Hepatocyte (in vitro differentiated cells): ENCODE measurements around the gene RNF41. TPM values are rescaled to one million over a fixed set of nuclear protein-coding genes. Genes with fewer than 3 reads are reported as not detected.

Experiments used
- DNase-seq: peaks from one replicate; pipeline ENCODE4 v3.0.0-alpha.2; 2016; ENCODE audit warnings: low spot score
- H2AFZ ChIP-seq: fragments of 200-600 bp; sonication (generic); 2 replicates; pipeline ENCODE4 v1.6.0; 2016; ENCODE audit warnings: antibody characterized with exemption, mild to moderate bottlenecking
- H3K27ac ChIP-seq: fragments of 200-600 bp; sonication (generic); 2 replicates; pipeline ENCODE4 v1.5.1; 2016; ENCODE audit warnings: mild to moderate bottlenecking
- H3K27me3 ChIP-seq: fragments of 200-600 bp; sonication (generic); 2 replicates; pipeline ENCODE4 v1.6.1; 2016
- H3K36me3 ChIP-seq: fragments of 200-600 bp; sonication (generic); replicated peaks from 2 replicates; pipeline ENCODE4 v1.5.1; 2016; ENCODE audit warnings: low read depth; ENCODE audit not compliant: insufficient read depth
- H3K4me1 ChIP-seq: fragments of 200-600 bp; sonication (generic); 2 replicates; pipeline ENCODE4 v1.5.1; 2016; ENCODE audit warnings: mild to moderate bottlenecking, moderate library complexity; ENCODE audit not compliant: insufficient read depth
- H3K4me2 ChIP-seq: fragments of 200-600 bp; sonication (generic); 2 replicates; pipeline ENCODE4 v1.6.0; 2016
- H3K4me3 ChIP-seq: fragments of 200-600 bp; sonication (generic); 2 replicates; pipeline ENCODE4 v1.5.1; 2016; ENCODE audit warnings: mild to moderate bottlenecking
- H3K79me2 ChIP-seq: fragments of 200-600 bp; sonication (generic); 2 replicates; pipeline ENCODE4 v1.6.0; 2017; ENCODE audit warnings: mild to moderate bottlenecking
- H3K9me2 ChIP-seq: fragments of 200-600 bp; sonication (generic); replicated peaks from 2 replicates; pipeline ENCODE4 v1.6.0; 2017; ENCODE audit warnings: mild to moderate bottlenecking; ENCODE audit not compliant: insufficient read depth
- H3K9me3 ChIP-seq: fragments of 200-600 bp; sonication (generic); 2 replicates; pipeline ENCODE4 v1.5.1; 2016; ENCODE audit warnings: low read depth, mild to moderate bottlenecking
- H4K20me1 ChIP-seq: fragments of 200-600 bp; sonication (generic); 2 replicates; pipeline ENCODE4 v1.6.0; 2016; ENCODE audit warnings: mild to moderate bottlenecking; ENCODE audit not compliant: insufficient read depth, poor library complexity, severe bottlenecking
- EZH2 ChIP-seq: fragments of 200-600 bp; sonication (generic); IDR thresholded peaks from 2 replicates; pipeline ENCODE4 v1.6.1; 2016; ENCODE audit warnings: antibody characterized with exemption, mild to moderate bottlenecking, borderline replicate concordance
- EZH2phosphoT487 ChIP-seq: fragments of 200-600 bp; sonication (generic); IDR thresholded peaks from one replicate; pipeline ENCODE4 v1.6.1; 2018; ENCODE audit warnings: antibody characterized with exemption, mild to moderate bottlenecking, low read depth, moderate library complexity; ENCODE audit not compliant: unreplicated experiment, severe bottlenecking
- WGBS: methylation state at CpG from one replicate; pipeline ENCODE4 v1.1.6; 2016; ENCODE audit warnings: low lambda C conversion rate; ENCODE audit errors: missing lambda C conversion rate; 5-methylcytosine and 5-hydroxymethylcytosine counted together
- polyA plus RNA-seq: library from polyadenylated mRNA; unstranded; fragments of >200 nt; fragmentation: Nextera tagmentation; extraction: Ambion mirVana; gene quantifications from 2 replicates; pipeline ENCODE4 v1.2.1, GENCODE V29; 2016
- total RNA-seq: library from RNA; depleted of rRNA; stranded (reverse); fragments of >200 nt; gene quantifications from 2 replicates; pipeline ENCODE4 v1.2.3, GENCODE V29; 2014
- TF ChIP-seq, protein P1 (sequence below): fragments of 200-600 bp; sonication (generic); IDR thresholded peaks from 2 replicates; pipeline ENCODE4 v1.5.1; 2016; ENCODE audit warnings: antibody characterized with exemption, mild to moderate bottlenecking; ENCODE audit not compliant: poor library complexity

The RNF41 gene
- total and polyA plus RNA-seq, 2 experiments from 2014 or later, result 22.5 to 47.6 TPM

- no peak for DNase-seq
- Histone ChIP-seq H3K4me1 (peaks cover 7% of the 10 kb centered on the region), H2AFZ (no peak overlapping the region), H3K36me3 (no peaks in the 10 kb centered on the region), H3K79me2 (peaks cover 21% of the 10 kb centered on the region), H4K20me1 (no peaks in the 10 kb centered on the region), H3K9me2 (no peaks in the 10 kb centered on the region), H3K9me3 (no peaks in the 10 kb centered on the region), H3K27ac (no peak overlapping the region), H3K4me2 (no peak overlapping the region), H3K4me3 (no peak overlapping the region), H3K27me3 (no peaks in the 10 kb centered on the region)
- 84% methylated on average over 16 of the region's 16 CpGs for WGBS
- TF ChIP-seq, protein P1, sequence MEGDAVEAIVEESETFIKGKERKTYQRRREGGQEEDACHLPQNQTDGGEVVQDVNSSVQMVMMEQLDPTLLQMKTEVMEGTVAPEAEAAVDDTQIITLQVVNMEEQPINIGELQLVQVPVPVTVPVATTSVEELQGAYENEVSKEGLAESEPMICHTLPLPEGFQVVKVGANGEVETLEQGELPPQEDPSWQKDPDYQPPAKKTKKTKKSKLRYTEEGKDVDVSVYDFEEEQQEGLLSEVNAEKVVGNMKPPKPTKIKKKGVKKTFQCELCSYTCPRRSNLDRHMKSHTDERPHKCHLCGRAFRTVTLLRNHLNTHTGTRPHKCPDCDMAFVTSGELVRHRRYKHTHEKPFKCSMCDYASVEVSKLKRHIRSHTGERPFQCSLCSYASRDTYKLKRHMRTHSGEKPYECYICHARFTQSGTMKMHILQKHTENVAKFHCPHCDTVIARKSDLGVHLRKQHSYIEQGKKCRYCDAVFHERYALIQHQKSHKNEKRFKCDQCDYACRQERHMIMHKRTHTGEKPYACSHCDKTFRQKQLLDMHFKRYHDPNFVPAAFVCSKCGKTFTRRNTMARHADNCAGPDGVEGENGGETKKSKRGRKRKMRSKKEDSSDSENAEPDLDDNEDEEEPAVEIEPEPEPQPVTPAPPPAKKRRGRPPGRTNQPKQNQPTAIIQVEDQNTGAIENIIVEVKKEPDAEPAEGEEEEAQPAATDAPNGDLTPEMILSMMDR, result no peak
- no peak for TF ChIP-seq EZH2phosphoT487
- TF ChIP-seq EZH2, result no peak
Observed at GRCh38 chr12:56234746-56235436, 13.2 kb upstream of the RNF41 start.

- Histone ChIP-seq H3K9me2 (no peaks in the 10 kb centered on the region), H4K20me1 (no peaks in the 10 kb centered on the region), H3K27ac (peak overlapping the region; percentile 98), H3K4me2 (peak overlapping the region; percentile 80), H2AFZ (no peak overlapping the region), H3K27me3 (no peaks in the 10 kb centered on the region), H3K9me3 (no peaks in the 10 kb centered on the region), H3K4me3 (no peak overlapping the region), H3K79me2 (peaks cover 21% of the 10 kb centered on the region), H3K4me1 (peaks cover 7% of the 10 kb centered on the region), H3K36me3 (no peaks in the 10 kb centered on the region)
- no peak for TF ChIP-seq EZH2
- TF ChIP-seq, protein P1, result no peak
- TF ChIP-seq EZH2phosphoT487, result no peak
- WGBS, result 82% methylated on average over 11 of the region's 11 CpGs
- DNase-seq, result no peak
Observed at GRCh38 chr12:56231184-56231582, 9.5 kb upstream of the RNF41 start.

DNA sequence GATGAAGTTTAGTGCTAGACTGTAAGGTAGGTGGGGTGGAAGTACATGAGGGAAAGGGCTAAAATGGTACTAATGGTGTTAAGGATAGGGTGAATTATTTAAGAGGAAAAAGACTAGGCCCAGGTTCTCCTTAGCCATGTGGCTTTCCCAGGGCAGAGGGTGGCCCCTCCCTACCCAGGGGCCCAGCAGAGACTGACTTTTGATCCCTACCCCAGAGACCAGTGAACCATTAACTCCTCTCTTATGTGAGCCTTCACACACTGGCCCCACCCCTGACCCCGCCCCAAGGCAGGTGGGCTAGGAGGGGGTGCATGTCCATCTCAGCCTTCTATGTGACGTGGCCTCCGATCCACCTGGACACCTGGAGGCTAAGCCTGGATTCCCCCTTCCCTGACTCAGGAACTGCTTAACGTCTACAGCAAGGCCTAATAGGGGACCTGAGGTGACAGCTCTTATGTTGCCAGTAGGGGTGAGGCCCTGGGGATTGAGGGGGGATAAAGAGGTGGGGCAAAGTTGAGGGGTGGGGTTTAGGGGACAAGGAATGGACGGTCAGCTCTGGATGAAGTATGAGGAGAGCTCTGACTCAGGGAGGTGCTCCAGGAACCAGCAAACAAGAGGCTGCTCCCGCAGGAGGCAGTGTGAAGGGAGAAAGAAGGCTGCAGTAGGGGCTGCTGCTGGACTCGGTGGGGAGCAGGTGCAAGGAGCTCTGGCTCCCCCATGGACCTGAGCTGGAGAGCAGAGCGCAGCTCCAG lies 8.9 kb upstream of the RNF41 start:
- DNase-seq, result peak; percentile 88
- 58% methylated on average over 7 of the region's 8 CpGs for WGBS
- no peak overlapping the region for H3K4me3 ChIP-seq

More for the DNA sequence above, 8.9 kb upstream of the RNF41 start:
- Histone ChIP-seq H3K4me1 (peaks cover 7% of the 10 kb centered on the region), H3K79me2 (peaks cover 21% of the 10 kb centered on the region), H3K9me2 (no peaks in the 10 kb centered on the region), H3K9me3 (no peaks in the 10 kb centered on the region), H2AFZ (no peak overlapping the region), H3K27me3 (no peaks in the 10 kb centered on the region), H3K4me2 (peak overlapping the region; percentile 80), H3K36me3 (no peaks in the 10 kb centered on the region), H3K27ac (peak overlapping the region; percentile 98), H4K20me1 (no peaks in the 10 kb centered on the region)
- no peak for TF ChIP-seq EZH2phosphoT487
- TF ChIP-seq EZH2, result no peak
- TF ChIP-seq, protein P1, result no peak
